Omental fat pad (tissue), 4 donors: ENCODE measurements around the gene KCNJ6. TPM values are rescaled to one million over a fixed set of nuclear protein-coding genes. Genes with fewer than 3 reads are reported as not detected.
"Not testable (repeated sequence)": the region's sequence is repeated elsewhere in the genome, so short reads cannot be mapped to it uniquely, and the experiment has no call there.

Experiments used
- ATAC-seq: fragments of 150-250 bp; one replicate; pipeline ENCODE4 v1.9.1; 2016; ENCODE audit warnings: mild to moderate bottlenecking, moderate library complexity; ENCODE audit not compliant: low FRiP score
- DNase-seq: peaks from one replicate; pipeline ENCODE4 v3.0.0-alpha.2; 2019; ENCODE audit warnings: low spot score
- total RNA-seq, 4 donors: library from RNA; depleted of rRNA; stranded (reverse); fragments of >200 nt; gene quantifications; one replicate each; pipeline ENCODE4 v1.1.0, GENCODE V29; 2016
- TF ChIP-seq, protein P1 (sequence below), 3 donors: fragments of 450-650 bp; IDR thresholded peaks; one replicate each; pipeline ENCODE4 v1.5.1; 2016 to 2017; ENCODE audit warnings: antibody characterized with exemption in 3 of 3, mild to moderate bottlenecking in 3 of 3, moderate library complexity in 2 of 3

The KCNJ6 gene
- total RNA-seq, 4 donors from 2014 or later = not detected

DNA sequence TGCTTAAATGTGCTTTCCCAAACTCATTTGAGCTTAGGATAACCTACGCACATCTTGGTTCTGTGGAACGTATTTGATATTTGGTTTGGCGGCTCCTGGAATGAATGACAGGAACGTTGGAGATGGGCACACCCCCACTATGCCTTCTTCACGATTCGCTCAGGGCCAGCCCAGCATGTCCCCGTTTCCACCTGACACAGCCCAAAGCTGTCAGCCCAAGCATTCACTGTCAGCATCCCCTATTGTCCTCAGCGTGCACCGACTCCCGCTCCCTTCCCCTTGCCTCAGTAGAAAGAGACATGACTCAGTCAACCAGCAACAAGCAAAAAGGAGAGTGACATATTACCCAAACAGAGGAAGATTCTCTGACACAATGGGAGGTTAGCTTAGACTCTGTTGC is 181.4 kb downstream of the KCNJ6 start:
- ATAC-seq (no peak), DNase-seq (no peak)
- TF ChIP-seq, protein P1, sequence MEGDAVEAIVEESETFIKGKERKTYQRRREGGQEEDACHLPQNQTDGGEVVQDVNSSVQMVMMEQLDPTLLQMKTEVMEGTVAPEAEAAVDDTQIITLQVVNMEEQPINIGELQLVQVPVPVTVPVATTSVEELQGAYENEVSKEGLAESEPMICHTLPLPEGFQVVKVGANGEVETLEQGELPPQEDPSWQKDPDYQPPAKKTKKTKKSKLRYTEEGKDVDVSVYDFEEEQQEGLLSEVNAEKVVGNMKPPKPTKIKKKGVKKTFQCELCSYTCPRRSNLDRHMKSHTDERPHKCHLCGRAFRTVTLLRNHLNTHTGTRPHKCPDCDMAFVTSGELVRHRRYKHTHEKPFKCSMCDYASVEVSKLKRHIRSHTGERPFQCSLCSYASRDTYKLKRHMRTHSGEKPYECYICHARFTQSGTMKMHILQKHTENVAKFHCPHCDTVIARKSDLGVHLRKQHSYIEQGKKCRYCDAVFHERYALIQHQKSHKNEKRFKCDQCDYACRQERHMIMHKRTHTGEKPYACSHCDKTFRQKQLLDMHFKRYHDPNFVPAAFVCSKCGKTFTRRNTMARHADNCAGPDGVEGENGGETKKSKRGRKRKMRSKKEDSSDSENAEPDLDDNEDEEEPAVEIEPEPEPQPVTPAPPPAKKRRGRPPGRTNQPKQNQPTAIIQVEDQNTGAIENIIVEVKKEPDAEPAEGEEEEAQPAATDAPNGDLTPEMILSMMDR (IDR thresholded peaks at IDR 0.05) = no peak

DNA sequence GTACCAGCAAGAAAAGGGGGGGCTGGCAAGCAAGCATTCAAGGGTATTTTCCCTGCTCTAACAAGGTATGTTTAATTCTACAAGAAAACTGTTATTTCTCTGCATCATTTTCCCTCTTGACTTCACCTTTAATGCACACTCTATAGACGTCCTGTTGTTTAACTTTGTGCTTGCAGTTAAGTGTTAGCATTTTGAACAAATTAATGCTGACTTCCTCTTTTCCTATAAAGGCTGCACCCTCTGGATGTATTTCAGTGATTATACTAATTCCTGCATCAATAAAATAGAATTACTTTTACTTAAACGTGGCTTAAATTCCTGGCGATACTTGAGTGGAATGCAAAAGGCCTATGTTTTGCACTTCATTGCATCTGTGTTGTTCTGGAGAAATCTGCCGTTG is 183.3 kb downstream of the KCNJ6 start:
- no peak for DNase-seq
- TF ChIP-seq, protein P1 (IDR thresholded peaks at IDR 0.05) = no peak
- no peak for ATAC-seq

DNA sequence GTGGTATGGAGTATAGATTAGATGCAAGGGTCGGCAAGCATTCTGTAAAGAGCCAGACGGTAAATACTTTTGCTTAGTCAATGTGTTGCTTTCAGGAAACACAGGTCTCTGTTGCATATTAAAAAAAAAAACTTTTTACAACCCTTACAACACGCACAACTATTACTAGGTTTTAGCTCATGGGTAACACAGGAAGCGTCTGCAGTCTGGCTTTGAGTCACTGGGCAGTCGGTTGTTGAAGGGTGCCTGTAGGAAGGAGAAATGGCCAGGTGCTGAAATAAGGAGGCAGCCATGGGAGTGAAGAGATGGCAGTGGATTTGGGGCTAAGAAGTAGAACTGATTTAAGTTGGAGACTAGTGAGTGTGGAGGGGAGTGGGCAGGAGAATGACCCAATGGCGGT is 192.1 kb downstream of the KCNJ6 start:
- TF ChIP-seq, protein P1 (IDR thresholded peaks at IDR 0.05) = no peak
- DNase-seq = no peak

DNA sequence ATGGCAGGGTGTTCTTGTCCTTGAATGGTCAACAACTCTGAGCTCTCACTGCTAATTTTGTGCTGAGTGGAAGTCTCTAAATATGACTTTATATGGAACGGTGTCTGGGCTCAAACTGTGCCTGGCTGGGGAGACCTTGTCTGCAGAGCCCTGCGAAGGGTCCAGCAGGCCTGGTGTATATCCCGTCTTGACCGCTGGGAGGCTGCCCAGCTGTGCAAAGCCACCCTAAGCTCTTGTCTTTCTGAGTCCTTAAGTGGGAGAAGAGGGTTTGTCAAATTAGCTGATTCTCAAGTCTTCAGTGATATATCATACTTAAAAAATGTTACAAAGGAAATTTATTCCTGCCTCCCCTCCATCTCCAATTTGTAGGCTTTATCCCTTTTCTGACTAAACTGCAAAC is 198.7 kb downstream of the KCNJ6 start:
- DNase-seq (no peak), ATAC-seq (no peak)
- TF ChIP-seq, protein P1 (IDR thresholded peaks at IDR 0.05) = no peak

More for the DNA sequence above, 192.1 kb downstream of the KCNJ6 start:
- no peak for ATAC-seq

DNA sequence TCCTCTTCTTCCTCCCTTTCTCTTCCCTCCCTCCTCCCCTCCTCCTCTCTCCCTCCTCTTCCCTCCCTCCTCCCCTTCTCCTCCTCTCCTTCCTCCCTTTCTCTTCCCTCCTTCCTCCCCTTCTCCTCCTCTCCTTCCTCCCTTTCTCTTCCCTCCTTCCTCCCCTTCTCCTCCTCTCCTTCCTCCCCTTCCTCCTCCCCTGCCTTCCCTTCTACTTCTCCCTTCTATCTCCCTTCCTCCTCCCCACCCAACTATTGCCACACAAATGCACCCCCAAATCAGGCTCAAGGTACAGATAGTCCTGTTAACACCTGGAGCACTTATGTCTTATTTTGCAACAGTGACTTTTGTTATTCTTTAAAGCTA is 203.7 kb downstream of the KCNJ6 start:
- not testable (repeated sequence) for ATAC-seq

DNA sequence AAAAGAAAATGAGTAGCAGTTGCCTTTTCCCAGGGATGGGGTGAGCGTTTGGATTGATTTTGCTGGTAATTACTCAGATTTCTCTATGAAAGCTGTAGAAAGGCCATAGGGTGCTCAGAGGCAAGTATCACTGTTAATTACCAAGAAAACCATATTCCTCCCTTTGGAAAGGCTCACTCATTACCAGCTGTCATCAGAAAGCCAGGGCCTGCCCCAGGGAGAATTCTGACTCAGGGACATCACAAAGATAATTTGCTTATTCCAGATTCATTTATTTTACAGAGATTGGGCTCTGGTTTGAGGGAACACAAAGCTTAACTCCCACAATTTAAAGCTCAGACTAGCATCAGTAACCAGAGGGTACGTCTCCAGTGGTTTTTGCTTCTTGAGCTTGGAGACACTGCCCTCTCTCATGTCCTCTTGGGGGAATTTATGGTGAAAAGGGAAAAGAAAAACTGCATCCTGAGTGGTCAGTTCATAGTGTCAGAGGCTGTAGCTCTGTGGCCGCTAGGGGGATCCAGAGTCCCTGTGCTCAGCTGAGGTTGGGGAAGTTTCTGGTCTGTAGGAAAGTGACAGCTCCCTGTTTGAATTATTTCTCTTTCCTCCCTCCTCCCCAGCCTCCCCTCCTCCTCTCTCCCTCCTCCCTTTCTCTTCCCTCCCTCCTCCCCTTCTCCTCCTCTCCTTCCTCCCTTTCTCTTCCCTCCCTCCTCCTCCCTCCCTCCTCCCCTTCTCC is 204.3 kb downstream of the KCNJ6 start:
- TF ChIP-seq, protein P1 (IDR thresholded peaks at IDR 0.05) = no peak
- no peak for DNase-seq
- ATAC-seq = no peak

More for the DNA sequence above, 203.7 kb downstream of the KCNJ6 start:
- not testable (repeated sequence) for DNase-seq

DNA sequence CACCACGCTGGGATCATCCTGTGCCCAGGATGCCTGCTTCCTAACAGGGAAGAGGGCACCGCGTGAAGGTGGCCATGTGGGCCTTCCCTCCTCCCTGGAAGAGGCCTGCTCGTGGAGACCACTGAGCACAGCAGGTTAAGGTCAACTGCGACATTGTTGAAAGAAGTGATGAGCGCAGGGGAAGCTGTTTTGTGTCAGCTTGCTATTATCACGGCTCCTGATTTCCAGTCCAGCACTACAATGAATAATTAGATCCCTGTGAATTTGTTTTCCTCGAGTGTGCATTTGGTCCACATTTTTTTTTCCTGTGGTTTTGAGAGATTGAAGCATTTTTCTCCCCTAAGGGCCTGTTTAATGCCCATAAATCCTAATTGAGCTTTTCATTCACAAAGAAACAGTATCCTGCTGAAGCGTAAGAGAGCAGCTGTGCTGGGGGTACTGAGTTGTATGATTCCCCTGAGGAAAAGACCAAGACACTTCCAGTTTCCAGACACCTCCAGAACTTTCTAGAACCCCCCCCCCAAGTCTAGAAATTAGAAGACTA is 204.9 kb downstream of the KCNJ6 start:
- ATAC-seq = no peak
- TF ChIP-seq, protein P1 (IDR thresholded peaks at IDR 0.05) = no peak
- no peak for DNase-seq
